GM19099 (cell line): ENCODE data around the gene ZDHHC6.

Source experiments
- POLR2A ChIP-seq: IDR thresholded peaks from 3 replicates; pipeline ENCODE4 v1.6.1; 2011; ENCODE audit warnings: low read depth; ENCODE audit not compliant: insufficient read length; ENCODE audit errors: extremely low read depth

ZDHHC6 gene

GRCh38 chr10:112421731-112422130 lies 25.0 kb downstream of the ZDHHC6 start:
- no peak for TF ChIP-seq POLR2A

DNA sequence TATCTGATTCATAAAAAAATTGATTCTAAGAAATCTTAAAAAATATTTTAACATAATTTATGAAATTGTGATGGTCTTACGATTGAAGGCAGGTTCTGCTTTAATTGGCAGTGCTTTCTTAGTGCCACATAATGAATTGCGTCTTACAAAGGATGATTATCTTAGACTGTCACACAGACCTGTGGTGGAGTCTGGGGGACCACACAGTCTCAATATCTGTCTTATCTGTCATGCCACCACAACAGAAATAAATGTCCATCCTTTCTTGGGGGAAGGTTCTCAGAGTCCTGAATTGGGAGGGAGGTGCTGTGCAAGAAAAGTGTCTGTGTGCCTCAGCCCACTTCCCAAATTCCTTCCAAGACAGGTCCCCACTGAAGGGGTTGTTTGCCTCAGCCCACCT lies 34.0 kb downstream of the ZDHHC6 start:
- no peak for TF ChIP-seq POLR2A

- TF ChIP-seq POLR2A: no peak
Observed at GRCh38 chr10:112409755-112410154, 37.0 kb downstream of the ZDHHC6 start.

GRCh38 chr10:112409299-112409698 lies 37.4 kb downstream of the ZDHHC6 start:
- TF ChIP-seq POLR2A: no peak

GRCh38 chr10:112407696-112408095 lies 39.0 kb downstream of the ZDHHC6 start:
- TF ChIP-seq POLR2A: no peak

DNA sequence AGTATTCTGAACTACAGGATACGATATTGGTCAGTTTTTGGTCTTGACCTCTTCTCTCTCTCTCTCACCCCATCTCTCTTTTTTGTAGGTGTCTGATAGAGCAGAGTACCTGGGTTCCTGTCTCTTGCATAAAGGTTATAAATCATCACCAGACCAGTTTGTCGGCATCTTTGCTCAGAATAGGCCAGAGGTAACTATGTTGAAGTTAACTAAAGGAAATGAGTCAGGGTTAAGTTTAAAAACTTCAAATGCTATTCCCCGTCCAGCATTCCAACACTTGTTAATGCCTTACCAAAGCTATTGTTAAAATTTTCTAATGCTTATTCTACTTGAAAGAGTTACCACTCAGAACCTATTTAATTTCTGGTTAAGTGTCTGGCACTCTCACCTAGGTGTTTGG lies 42.1 kb downstream of the ZDHHC6 start:
- TF ChIP-seq POLR2A: no peak

DNA sequence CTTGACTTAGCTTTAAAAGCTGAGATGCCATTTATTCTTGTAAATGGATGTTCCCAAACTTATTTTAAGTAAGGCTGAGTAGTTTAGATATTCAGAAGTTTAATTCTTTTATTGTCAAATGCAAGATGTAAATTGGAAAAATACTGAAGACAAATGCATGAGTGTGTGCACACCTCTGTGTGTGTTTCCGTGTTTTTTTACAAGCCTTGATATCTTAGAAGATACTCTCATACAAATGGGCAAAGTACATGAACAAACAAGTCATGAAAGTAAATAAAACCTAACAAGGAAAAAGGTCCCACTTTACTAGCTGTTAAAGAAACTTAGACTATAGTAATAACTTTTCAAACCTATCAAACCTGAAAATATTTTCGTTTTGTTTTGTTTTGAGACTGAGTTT lies 43.8 kb downstream of the ZDHHC6 start:
- no peak for TF ChIP-seq POLR2A

- no peak for TF ChIP-seq POLR2A
Observed at GRCh38 chr10:112397592-112397991, 49.1 kb downstream of the ZDHHC6 start.

GRCh38 chr10:112395809-112396530 lies 50.7 kb downstream of the ZDHHC6 start:
- TF ChIP-seq POLR2A: no peak

DNA sequence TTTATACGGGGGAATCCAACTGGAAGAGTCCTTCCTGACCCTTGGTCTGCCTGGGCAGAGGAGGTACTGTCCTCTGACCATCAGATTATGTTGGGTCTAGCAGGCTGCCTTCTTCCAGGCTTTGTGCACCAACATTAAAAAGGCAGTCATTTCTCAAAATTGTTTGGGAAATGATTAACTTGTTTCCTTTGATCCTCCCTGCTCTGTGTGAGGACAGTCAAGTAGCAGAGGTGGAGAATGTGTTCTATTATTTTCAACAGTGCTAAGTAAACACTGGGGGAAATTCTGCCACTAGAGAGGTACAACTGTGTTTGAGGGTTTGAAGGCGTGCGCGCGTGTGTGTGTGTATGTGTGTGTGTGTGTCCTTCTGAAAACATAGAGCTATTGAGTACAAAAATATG lies 52.2 kb downstream of the ZDHHC6 start:
- TF ChIP-seq POLR2A: no peak

- no peak for TF ChIP-seq POLR2A
Observed at GRCh38 chr10:112393827-112394226, 52.9 kb downstream of the ZDHHC6 start.

GRCh38 chr10:112393341-112393740 lies 53.4 kb downstream of the ZDHHC6 start:
- TF ChIP-seq POLR2A: no peak

DNA sequence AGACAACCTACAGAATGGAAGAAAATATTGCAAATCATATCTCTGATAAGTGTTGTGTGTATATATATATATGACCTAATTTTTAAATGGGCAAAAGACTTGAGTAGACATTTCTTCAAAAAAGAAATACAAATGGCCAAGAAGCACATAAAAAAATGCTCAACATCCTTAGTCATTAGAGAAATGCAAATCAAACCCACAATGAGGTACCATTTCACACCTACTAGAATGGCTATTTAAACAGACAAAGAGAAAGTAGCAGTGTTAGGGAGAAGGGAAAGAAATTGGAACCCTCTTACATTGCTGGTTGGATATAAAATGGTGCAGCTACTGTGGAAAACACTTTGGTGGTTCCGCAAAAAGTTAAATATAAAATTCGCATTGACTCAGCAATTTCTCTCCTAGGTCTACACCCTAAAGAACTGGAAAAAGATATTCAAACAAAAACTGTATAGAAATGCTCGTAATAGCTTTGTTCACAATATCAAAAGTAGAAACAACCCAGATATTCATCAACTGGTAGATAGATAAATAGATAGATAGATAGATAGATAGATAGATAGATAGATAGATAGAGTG lies 56.5 kb downstream of the ZDHHC6 start:
- TF ChIP-seq POLR2A: no peak

GRCh38 chr10:112389271-112389822 lies 57.4 kb downstream of the ZDHHC6 start:
- no peak for TF ChIP-seq POLR2A

DNA sequence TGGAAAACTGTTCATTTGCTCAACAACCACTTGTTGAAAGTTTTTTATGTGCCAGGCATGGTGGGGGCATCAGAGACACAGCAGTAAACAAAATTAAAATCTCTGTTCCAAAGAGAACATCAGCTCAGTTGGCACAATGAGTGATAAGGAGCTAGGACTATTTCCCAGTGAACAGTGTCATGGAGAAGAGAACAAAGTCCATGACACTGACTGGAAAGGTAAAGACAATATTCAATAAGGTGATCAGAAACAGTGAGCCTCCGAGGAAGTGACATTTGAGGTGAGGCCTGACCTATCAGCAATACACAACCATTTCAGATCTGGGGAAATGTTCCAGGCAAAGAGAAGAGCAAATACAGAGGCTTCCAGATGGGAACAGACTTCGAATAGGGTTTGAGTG lies 58.2 kb downstream of the ZDHHC6 start:
- TF ChIP-seq POLR2A: no peak

DNA sequence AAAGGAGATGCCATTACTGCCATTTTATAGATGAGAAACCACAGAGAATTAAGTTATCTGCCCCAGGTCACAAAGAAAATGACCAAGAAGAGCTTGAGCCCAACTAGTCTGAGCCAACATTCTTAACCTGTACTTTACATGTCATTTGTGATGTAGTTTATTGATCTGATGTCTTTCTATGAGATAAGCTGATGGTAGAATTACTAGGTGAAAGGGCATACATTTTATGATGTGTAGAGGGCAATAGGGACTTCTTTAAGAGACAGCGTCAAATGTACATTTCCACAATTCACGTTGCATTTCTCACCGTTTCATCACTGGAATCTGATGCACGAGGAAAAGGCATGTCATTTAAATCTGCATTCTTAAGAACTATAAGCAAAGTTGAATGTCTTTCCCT lies 61.5 kb downstream of the ZDHHC6 start:
- TF ChIP-seq POLR2A: no peak
